OCI-LY3 (cell line): ENCODE results near the gene WFS1.

Experiments
- H2AFZ ChIP-seq: fragments of 200-600, 300-600 bp; shearing (Covaris generic); 2 replicates; pipeline ENCODE4 v1.6.0; 2014; ENCODE audit warnings: antibody characterized with exemption, low read depth, low read length
- H3K27ac ChIP-seq: fragments of 200-600, 300-600 bp; sonication (generic); 2 replicates; pipeline ENCODE4 v1.5.1; 2014; ENCODE audit warnings: mild to moderate bottlenecking, low read length, moderate library complexity, mixed read lengths
- H3K27me3 ChIP-seq: fragments of 200-600, 300-600 bp; sonication (generic); 2 replicates; pipeline ENCODE4 v1.6.1; 2014; ENCODE audit warnings: low read depth, low read length, mixed read lengths
- H3K36me3 ChIP-seq: fragments of 200-600, 300-600 bp; sonication (generic); replicated peaks from 2 replicates; pipeline ENCODE3; 2014; ENCODE audit warnings: low read depth, low read length, mixed read lengths
- H3K4me1 ChIP-seq: fragments of 300-600, 200-600 bp; sonication (generic); 2 replicates; pipeline ENCODE4 v1.6.1; 2014; ENCODE audit warnings: low read length, mixed read lengths
- H3K4me2 ChIP-seq: fragments of 200-600, 300-600 bp; sonication (generic); 2 replicates; pipeline ENCODE4 v1.6.1; 2014; ENCODE audit warnings: low read length, mixed read lengths
- H3K4me3 ChIP-seq: fragments of 300-600, 200-600 bp; sonication (generic); 2 replicates; pipeline ENCODE4 v1.5.1; 2014; ENCODE audit warnings: antibody characterized with exemption, mild to moderate bottlenecking, low read length, moderate library complexity
- H3K79me2 ChIP-seq: fragments of 300-600, 200-600 bp; shearing (Covaris generic); 2 replicates; pipeline ENCODE4 v1.6.1; 2014; ENCODE audit warnings: mild to moderate bottlenecking, low read length, mixed read lengths
- H3K9ac ChIP-seq: fragments of 300-600, 200-600 bp; shearing (Covaris generic); 2 replicates; pipeline ENCODE4 v1.6.0; 2014; ENCODE audit warnings: mild to moderate bottlenecking, low read length, moderate library complexity
- H3K9me3 ChIP-seq: fragments of 200-600, 300-600 bp; shearing (Covaris generic); 2 replicates; pipeline ENCODE4 v1.6.1; 2014; ENCODE audit warnings: low read length, mixed read lengths; ENCODE audit not compliant: insufficient read depth
- H4K20me1 ChIP-seq: fragments of 200-600, 300-600 bp; sonication (generic); 2 replicates; pipeline ENCODE4 v1.6.1; 2016; ENCODE audit warnings: low read length, mixed read lengths; ENCODE audit not compliant: insufficient read depth
- EZH2phosphoT487 ChIP-seq: fragments of 200-600 bp; shearing (Covaris generic); IDR thresholded peaks from 2 replicates; pipeline ENCODE4 v1.6.1; 2018; ENCODE audit warnings: antibody characterized with exemption, mixed run types, low read depth
- TF ChIP-seq, protein P1 (sequence below): fragments of 200-600, 300-600 bp; sonication (generic); IDR thresholded peaks from 2 replicates; pipeline ENCODE4 v1.5.1; 2014; ENCODE audit warnings: antibody characterized with exemption, low read length, low read depth

Gene WFS1

GRCh38 chr4:6227412-6228157 is 42.1 kb upstream of the WFS1 start:
- H3K4me3 ChIP-seq = no peak overlapping the region
- no peak overlapping the region for H3K4me2 ChIP-seq
- no peak overlapping the region for H3K9ac ChIP-seq
- no peaks in the 10 kb centered on the region; the same call in 1 of the 2 replicates for H3K27me3 ChIP-seq
- H3K79me2 ChIP-seq = no peaks in the 10 kb centered on the region
- H3K36me3 ChIP-seq = no peaks in the 10 kb centered on the region
- H3K27ac ChIP-seq = no peak overlapping the region
- no peaks in the 10 kb centered on the region for H3K9me3 ChIP-seq
- TF ChIP-seq, protein P1, sequence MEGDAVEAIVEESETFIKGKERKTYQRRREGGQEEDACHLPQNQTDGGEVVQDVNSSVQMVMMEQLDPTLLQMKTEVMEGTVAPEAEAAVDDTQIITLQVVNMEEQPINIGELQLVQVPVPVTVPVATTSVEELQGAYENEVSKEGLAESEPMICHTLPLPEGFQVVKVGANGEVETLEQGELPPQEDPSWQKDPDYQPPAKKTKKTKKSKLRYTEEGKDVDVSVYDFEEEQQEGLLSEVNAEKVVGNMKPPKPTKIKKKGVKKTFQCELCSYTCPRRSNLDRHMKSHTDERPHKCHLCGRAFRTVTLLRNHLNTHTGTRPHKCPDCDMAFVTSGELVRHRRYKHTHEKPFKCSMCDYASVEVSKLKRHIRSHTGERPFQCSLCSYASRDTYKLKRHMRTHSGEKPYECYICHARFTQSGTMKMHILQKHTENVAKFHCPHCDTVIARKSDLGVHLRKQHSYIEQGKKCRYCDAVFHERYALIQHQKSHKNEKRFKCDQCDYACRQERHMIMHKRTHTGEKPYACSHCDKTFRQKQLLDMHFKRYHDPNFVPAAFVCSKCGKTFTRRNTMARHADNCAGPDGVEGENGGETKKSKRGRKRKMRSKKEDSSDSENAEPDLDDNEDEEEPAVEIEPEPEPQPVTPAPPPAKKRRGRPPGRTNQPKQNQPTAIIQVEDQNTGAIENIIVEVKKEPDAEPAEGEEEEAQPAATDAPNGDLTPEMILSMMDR = no peak
- no peak for TF ChIP-seq EZH2phosphoT487
- H3K4me1 ChIP-seq = no peaks in the 10 kb centered on the region
- H2AFZ ChIP-seq = no peak overlapping the region
- H4K20me1 ChIP-seq = no peaks in the 10 kb centered on the region

DNA sequence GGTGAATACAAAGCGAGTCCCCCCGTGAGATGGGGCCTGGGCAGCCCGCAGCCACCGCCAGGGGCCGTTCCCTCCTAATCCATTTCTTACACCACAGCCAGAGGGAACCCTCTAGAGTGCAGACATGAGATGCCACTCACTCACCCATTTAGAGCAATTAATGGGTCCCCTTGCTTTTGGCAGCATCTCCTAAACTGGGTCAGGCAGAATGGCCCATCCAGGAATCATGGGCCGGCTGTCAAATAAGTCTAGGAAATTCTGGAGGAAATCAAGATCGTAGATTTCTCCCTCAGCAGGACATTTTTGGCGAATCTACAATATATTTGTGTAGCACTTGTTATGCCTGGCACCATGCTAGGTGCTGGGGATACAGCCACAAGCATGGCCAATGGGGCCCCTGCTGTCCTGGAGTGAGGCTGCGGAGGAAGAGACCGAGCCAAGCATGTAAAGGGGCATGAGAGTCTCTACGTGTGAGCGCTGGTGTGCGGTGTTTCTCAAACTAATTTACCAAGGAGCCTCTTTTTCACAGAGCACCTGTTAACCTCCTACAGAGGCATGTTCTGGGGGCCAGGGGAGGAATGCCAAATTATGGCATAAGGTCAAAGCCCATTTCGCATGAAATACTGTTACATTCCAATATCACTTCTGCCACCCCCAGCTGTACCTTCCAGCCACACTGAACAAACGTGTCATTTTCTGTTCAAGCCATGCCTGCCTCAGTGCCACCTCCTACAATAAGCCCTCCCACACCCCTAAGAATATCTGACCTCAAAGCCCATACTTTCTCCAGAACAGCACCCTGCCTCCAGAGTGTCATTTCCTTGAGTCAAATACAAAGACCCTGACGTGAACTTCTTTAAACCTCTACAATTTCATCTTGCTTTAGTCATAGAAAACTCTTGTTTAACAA is 41.2 kb upstream of the WFS1 start:
- Histone ChIP-seq H4K20me1 (no peaks in the 10 kb centered on the region), H3K9ac (no peak overlapping the region), H3K27ac (no peak overlapping the region), H3K4me1 (no peaks in the 10 kb centered on the region), H3K9me3 (no peaks in the 10 kb centered on the region), H3K79me2 (no peaks in the 10 kb centered on the region), H3K4me2 (no peak overlapping the region), H2AFZ (no peak overlapping the region), H3K4me3 (no peak overlapping the region), H3K36me3 (no peaks in the 10 kb centered on the region), H3K27me3 (no peaks in the 10 kb centered on the region; the same call in 1 of the 2 replicates)
- TF ChIP-seq, protein P1 = no peak
- no peak for TF ChIP-seq EZH2phosphoT487

DNA sequence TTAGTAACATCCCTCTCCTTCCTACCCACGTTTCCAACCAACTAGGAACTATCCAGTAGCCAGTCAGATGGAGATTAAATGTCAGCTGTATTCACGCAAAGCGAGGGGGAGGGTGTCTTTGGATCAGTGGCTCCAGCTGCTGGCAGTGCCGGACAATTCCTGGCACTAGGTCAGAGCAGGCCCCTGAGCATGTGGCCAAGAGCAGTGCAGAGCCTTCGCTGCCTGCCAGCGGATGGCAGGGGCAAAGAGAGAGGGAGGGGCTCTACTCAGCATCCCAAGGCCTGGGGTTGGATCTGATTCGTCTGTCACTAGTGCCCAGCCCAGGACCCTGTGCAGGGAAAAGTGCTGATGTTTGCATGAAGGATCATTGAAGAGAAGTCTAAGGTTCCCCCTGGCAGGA is 40.6 kb upstream of the WFS1 start:
- no peak overlapping the region for H3K4me3 ChIP-seq
- no peak overlapping the region for H2AFZ ChIP-seq
- no peaks in the 10 kb centered on the region for H3K9me3 ChIP-seq
- H3K79me2 ChIP-seq = no peaks in the 10 kb centered on the region
- no peaks in the 10 kb centered on the region for H4K20me1 ChIP-seq
- no peaks in the 10 kb centered on the region for H3K36me3 ChIP-seq
- TF ChIP-seq, protein P1 = no peak
- TF ChIP-seq EZH2phosphoT487 = no peak
- H3K9ac ChIP-seq = no peak overlapping the region
- H3K4me1 ChIP-seq = no peaks in the 10 kb centered on the region
- no peak overlapping the region for H3K4me2 ChIP-seq
- H3K27me3 ChIP-seq = no peaks in the 10 kb centered on the region; the same call in 1 of the 2 replicates
- H3K27ac ChIP-seq = no peak overlapping the region
